GM19467 (cell line): Measurements from ENCODE around the gene SIRT3.
"Not testable (repeated sequence)": the region's sequence is repeated elsewhere in the genome, so short reads cannot be mapped to it uniquely, and the experiment has no call there.

Experiments used
- ATAC-seq: cut with Tn5 transposase; IDR thresholded peaks from one replicate; pipeline ENCODE4 v1.9.1; 2021; ENCODE audit warnings: mild to moderate bottlenecking, moderate library complexity; ENCODE audit not compliant: unreplicated experiment

The SIRT3 gene

GRCh38 chr11:180242-180641 is 55.9 kb downstream of the SIRT3 start:
- not testable (repeated sequence) for ATAC-seq
